Raji (cell line): ENCODE measurements around the gene UNC13D.

ENCODE experiments used
- POLR2A ChIP-seq: IDR thresholded peaks from 2 replicates; pipeline ENCODE4 v1.6.1; 2011; ENCODE audit warnings: low read depth, low read length, control low read depth; ENCODE audit not compliant: insufficient read depth

UNC13D gene

DNA sequence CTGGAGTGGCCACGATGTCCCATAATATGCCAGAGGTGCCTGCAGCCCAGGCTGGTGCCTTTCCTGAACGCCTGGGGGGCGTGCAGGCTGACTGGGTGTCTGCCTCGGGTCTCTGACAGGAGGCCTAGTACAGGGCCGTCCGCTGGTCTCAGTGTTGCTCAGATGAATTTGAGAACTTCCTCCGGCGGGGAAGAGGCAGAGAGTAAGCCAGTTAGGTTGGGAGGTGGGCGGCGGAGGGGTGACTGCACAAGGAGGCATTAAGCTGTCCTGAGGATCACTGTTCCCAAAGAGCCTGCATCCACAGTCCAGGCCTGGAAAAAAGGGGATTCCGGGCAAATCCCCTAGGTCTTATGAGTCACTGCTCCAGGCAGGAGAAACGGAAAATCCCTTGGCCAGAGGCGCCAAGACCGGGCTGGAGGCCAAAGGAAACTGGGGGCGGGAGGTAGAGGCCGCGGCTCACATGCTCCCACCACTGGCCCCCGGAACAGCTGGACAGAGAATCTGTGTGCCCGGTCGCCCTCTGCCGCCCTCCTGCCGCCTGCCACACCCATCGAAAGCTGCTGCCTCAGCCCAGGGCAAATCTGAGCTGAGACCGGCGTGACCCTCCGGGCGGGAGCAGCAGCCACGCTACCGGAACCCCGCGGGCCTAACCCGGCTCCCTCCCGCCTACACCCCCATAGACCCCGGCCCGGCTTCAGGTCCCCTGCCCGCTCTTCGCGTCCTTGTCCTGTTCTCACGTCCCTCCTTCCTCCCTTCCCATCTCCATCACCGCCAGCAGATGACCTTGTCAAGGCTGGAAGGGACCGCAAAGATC, 32.9 kb upstream of the UNC13D start:
- TF ChIP-seq POLR2A = no peak

DNA sequence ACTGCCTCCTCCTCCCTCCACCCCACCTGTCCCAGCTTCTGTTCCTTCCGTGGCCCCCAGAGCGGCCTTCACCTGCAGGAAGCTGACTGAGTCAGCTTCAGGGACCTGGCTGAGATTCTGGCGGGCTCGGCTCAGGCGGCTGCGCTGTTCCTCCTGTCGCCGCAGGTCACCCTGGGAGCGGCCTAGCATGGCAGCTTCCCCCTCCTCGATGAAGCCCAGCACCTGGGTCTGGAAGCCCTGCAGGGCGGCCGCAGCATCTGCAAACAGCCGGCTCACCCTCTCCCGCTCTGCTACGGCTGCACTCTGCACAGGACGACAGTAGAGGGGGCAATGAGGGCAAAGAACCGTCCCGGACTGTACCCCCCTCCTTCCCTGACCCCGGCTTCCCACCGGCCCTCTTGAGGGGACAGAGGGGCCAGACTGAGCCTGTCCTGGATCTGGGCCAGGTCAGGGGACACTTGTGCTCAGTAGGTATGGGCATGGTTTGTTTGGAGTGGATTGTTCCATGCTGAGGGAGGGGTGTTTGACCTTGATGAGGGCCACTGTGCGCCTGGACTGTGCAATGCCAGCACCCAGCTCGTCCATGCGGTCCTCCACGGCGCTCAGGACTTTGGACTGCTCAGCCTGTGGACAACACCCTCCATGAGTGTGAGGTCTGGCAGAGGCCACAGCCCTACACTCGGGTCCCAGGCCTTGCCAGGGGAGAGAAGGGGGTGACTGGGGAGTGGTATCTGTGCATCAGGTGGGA, 32.2 kb upstream of the UNC13D start:
- TF ChIP-seq POLR2A = no peak

DNA sequence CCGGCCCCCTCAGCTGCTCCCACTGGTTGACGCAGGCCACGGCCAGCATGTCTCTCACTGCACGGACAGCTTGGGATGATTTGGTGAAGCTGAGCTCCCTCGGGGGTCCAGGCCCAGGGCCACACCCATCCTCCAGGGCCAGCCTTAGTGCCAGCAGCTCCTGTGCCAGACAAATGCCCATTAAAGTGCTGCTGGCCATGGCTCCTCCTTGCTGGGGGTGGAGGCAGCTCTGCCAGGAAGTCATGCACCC, 31.7 kb upstream of the UNC13D start:
- no peak for TF ChIP-seq POLR2A

DNA sequence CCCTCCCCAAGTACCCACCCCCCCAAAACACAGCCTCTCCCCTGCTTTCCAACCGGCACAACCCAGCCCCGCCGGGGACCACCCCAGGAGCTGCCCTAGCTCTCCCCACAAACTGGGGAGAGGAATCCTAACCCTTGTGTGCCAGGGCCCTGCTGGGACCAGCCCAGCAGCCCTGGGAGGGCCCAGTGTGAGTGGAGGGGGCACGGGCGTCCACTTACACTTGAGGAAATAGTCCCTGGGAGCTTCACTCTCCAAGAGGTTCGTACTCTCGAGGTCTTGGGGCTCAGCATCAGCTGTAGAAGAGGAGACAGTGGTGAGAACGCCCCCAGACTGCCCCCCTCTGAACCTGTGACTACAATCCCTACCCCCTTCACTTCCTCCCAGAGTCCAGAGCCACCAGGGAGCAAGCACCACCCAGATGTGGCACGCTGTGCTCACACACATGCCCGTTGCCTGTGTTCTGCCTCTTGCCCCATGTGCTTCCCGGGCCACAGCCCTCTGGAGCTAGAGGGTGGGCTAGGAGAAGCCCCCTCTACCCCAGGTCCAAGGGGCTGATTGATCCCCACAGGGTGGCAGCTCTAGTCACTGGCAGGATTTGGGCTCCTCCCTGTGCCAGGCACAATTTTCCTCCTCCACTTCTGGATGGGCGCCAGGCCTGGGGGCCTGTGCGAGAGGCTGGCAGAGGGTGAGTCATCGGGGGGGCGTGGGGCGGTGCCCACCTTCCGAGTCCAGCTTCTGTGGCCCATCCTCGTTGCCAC, 31.2 kb upstream of the UNC13D start:
- no peak for TF ChIP-seq POLR2A

DNA sequence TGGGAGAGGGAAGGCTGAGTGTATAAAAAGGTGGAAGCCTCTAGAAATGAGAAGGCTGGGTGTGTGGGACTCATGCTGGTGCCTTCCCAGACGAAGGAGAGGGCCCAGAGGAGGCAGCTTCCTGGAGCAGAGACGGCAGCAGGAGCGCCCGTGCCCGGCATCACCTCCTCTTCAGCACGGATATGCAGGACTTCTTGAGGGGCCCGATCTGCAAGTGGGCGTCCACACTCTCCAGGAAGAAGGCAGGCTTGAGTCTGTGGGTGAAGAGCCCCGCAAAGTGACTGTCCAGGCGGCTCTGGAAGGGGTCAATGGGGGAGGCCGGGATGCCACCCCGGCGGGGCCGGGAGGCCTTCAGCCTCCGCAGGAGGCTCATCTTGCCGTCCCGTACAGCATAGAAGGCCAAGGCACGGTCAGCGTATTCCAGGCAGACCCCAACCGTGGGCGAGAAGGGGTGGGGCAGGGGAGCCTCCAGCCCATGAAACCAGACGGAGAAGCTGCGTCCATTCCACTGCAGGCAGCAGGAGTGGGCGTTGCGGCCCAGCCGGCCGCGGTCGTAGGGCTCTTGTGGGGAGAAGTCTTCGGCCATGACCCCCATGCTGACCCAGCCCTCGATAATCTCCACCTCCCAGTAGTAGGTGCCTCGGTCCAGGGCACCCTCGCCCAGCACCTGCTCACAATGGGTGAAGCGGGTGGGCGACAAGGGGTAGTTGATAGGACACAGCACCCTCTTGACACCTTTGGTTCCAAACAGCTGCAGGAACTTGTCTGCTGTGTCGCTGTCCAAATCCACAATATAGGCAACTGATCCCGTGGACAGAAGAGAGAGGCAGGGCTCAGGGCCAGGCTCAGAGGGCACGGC, 30.3 kb upstream of the UNC13D start:
- TF ChIP-seq POLR2A = no peak

DNA sequence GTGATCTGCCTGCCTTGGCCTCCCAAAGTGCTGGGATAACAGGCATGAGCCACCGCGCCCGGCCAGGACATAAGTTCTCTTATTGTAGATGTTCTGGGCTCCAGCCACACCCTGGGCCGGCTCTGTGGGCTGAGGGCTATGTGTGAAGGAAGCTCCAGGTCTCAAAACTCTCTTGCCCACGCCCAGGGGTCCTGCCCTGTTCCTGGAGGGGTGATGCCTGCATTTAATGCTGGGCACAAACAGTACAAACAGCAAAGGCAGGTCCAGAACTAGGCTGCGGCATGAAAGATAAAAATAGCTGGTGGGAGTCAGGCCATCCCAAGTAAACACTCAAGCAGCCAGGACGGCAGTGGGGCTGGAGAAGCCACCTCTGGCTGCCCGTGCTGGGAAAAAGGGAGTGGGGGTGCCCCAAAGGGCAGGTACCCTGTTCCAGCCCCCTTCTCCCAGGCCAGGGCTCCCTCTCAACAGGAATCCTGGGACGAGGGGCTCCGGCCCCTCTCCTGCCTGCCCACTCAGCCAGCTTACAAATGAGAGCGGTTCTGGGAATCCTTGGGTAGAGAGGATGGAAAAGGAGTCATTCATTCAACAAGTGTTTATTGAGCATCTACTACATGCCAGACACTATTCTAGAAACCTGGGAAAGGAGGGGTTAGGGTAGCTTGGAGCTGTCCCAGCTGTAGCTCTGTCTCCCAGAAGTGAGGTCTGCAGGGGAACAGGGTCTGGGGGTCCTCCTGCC, 29.6 kb upstream of the UNC13D start:
- TF ChIP-seq POLR2A = no peak

DNA sequence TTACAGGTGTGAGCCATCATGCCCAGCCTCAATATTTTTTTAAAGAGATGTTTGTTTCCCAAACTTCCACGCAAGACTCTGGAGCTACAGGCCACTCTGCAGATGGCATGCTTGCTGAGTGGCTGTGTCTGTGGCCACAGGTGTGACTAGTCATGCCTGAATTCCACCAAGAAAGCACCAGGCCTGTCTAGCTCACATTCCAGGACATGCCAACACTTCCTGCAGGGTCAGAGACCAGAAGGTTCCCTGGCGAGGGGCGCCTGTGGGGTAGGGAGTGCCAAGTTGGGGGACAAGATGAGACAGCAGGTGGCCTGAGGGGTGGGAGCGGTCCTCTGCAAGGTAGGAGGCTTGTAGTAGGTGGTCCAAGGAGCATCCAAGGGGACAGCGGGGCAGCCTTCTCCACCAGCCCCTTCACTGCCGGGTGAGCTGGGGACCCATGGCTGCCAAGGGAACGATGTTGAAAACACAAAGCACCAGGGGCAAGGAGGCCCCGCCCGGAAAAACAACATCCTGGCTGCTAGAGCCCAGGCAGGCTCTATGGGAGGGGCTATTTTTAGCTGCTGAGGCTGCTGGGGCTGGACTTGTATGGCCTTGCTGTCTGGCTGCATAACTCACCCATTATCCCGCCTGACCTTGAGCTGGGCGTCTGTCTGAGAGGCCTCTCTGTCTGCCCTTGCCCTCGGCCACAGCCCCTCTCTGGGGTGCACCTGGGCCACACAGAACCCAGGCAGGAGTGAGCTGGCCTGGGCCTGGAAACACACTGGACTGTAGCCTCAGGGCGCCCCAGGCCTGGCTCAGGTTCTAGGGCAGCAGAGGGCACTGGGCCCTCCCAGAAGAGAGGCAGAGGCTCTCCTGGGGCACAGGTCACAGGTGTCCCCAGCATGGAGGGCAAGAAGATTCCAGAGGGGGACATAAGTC, 28.5 kb upstream of the UNC13D start:
- no peak for TF ChIP-seq POLR2A

DNA sequence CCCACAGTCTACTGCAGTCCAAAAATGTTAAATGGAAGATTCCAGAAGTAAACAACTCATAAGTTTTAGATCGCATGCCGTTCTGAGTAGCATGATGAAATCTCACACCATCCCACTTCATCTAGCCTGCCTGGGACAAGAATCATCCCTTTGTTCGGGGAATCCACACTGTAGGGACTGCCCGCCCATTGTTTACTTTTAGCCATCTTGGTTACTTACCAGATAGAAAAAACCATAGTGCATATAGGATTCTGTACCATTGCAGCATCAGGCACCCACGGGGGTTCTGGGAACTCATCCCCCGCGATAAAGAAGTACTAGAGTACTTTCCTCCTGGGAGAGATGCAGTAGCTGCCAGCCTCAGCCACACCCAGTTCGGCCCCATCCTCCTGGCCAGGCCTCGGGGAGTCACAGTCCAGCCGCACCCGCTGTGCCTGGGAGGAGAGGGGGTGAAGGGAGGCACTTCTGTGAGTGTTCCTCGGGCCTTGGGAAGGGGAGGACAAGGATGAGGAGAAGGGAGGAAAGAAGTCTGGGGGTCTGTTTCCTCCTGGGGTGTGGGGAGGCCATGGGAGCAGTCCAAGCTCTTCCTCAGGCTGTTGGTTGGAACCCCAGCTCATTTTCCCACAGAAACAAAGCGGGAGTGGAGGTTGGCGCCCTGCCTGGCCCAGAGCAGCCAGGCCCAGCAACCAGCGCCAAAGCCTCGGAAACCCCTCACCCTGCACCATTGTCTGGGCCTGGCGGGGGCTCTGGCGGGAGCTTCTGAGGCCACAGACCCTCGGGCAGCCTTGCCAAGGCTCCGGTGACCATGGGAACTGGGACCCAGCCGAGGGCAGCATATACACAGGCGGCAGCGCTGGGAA, 25.3 kb upstream of the UNC13D start:
- no peak for TF ChIP-seq POLR2A

DNA sequence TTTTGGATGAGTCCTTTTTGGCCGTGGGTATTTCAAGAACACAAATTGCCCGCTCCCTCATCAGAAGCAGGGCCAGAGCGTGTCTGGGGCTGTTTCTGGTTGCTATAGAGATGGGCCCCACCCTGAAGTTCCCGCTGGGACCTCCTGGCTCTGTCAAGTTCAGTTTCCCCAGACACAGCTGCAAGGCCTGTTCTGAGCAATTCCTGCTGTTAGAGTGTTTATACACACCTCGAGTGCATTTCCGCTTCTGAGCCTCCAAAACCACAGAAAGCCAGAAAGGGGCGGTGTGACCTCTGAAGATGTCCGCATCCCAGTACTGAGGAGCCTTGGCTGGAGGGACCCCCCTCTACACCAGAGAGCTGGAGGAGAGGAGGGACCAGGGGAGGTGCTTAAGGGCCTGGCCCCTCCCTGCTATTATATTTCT, 20.3 kb upstream of the UNC13D start:
- no peak for TF ChIP-seq POLR2A

DNA sequence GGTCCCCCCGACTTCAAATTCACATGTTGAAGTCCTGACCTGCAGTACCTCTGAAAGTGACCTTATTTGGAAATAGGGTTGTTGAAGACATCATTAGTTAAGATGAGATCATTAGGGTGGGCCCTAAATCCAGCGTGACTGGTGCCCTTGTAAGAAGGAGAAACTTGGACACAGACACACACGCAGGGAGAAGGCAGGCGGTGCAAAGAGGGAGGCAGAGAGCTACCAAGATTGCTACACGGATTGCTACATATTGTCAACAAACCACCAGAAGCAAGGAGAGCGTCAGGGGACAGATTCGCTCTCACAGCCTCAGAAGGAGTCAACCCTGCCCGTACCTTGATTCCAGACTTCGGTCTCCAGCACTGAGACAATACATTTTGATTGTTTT, 17.7 kb upstream of the UNC13D start:
- TF ChIP-seq POLR2A = no peak

DNA sequence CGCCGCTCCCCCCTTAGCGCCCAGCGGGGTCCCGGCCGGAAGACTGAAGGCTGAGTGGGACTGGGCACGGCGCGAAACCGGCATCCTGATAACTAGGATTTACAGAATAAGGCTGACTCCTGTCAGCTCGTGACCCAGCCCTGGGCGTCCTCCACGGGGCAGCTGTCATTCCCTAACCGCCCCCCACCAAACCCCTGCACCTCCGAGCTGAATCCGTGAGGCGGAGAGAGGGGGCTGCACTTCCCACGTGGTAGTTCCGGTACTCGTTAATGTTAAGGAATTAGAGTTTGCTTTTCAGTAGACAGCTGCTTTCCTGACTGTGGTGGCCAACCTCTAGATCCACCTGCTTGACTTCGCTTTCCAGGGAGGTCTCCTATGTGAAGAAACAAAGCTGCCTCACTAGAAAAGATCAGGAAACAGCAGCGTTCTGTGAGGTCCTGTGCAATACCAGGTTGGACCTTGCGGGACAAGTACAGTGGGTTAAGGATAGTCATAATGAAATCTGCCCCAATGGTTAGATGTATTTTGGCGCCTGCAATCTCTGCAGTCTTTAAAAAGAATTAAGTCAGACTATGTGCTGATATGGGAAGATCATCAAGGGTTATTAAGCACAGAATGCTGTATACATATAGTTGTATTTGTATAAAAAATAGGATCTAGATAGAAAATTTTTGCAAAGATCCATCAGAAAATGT, 12.0 kb upstream of the UNC13D start:
- no peak for TF ChIP-seq POLR2A

DNA sequence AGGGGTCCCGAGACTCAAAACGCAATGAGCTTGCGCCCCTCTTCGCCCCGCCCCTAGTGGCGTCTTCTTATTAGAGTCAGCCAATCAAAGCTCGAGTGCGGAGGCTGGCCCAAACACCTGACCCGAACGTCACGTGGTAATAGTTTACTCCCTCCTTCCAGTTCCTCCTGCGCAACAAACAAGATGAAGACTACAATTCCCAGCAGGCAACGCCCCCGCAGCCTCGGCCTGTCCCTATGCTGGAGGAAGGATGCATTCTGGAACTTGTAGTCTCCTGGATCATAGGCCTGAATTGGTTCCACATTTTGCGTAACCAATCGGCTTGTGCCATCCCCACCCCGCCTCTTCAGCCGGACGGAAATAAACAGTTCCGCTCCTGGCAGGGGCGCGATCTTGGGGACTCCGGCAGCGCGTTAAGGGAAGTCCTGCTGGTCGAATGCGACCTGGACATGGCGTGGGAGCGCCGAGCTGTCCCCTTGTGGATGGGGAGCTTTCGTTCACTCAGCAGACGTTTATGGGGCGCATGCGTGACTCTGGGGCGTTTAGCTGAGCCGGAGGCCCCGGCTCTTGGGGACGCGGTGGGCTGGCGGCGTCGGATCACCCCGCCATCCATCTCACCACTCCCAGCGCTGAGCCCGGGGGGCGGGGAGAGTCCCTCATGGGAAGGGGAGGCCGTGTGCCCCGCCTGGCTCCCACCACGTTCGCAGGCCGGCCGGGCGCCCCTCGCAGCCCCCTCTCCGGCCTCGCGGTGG, 11.3 kb upstream of the UNC13D start, which contains the start of gene WBP2:
WBP2 (minus strand) TSS at position 26 of the 752 bp plus-strand sequence. CDS start 38 bp downstream, outside the sequence.
- peak; percentile 98 for TF ChIP-seq POLR2A
